GM19372 (cell line): ENCODE data around the gene MCM3AP.
"Not testable (repeated sequence)": the region's sequence is repeated elsewhere in the genome, so short reads cannot be mapped to it uniquely, and the experiment has no call there.

Experiments
- ATAC-seq: cut with Tn5 transposase; IDR thresholded peaks from one replicate; pipeline ENCODE4 v1.9.1; 2021; ENCODE audit warnings: mild to moderate bottlenecking, low read depth, moderate library complexity; ENCODE audit not compliant: unreplicated experiment

MCM3AP gene

GRCh38 chr21:46207006-46207919 lies 78.1 kb downstream of the MCM3AP start:
- no peak for ATAC-seq

- ATAC-seq = no peak
Measured at GRCh38 chr21:46206163-46207005, 79.0 kb downstream of the MCM3AP start.

- no peak for ATAC-seq
Measured at GRCh38 chr21:46205766-46206162, 79.6 kb downstream of the MCM3AP start.

- ATAC-seq = no peak
Measured at GRCh38 chr21:46205166-46205565, 80.2 kb downstream of the MCM3AP start.

GRCh38 chr21:46203203-46203600 lies 82.2 kb downstream of the MCM3AP start:
- ATAC-seq = no peak

GRCh38 chr21:46202592-46203202 lies 82.7 kb downstream of the MCM3AP start:
- no peak for ATAC-seq

GRCh38 chr21:46200877-46201803 lies 84.3 kb downstream of the MCM3AP start:
- not testable (repeated sequence) for ATAC-seq

GRCh38 chr21:46199436-46200373 lies 85.7 kb downstream of the MCM3AP start:
- ATAC-seq = no peak

GRCh38 chr21:46196733-46197132 lies 88.7 kb downstream of the MCM3AP start:
- ATAC-seq = no peak

GRCh38 chr21:46195595-46196195 lies 89.7 kb downstream of the MCM3AP start:
- ATAC-seq = no peak

- ATAC-seq = no peak
Measured at GRCh38 chr21:46194374-46195334, 90.8 kb downstream of the MCM3AP start.

- ATAC-seq = no peak
Measured at GRCh38 chr21:46193829-46194373, 91.5 kb downstream of the MCM3AP start.

- no peak for ATAC-seq
Measured at GRCh38 chr21:46191686-46192575, 93.5 kb downstream of the MCM3AP start.

GRCh38 chr21:46191257-46191685 lies 94.1 kb downstream of the MCM3AP start:
- ATAC-seq = no peak

GRCh38 chr21:46190491-46191131 lies 94.8 kb downstream of the MCM3AP start:
- no peak for ATAC-seq
